ENCODE measurements around the gene FAM227B. TPM values are rescaled to one million over a fixed set of nuclear protein-coding genes. Genes with fewer than 3 reads are reported as not detected.
"Not testable (repeated sequence)": the region's sequence is repeated elsewhere in the genome, so short reads cannot be mapped to it uniquely, and the experiment has no call there.

Gene FAM227B
- total RNA-seq, 1 donor from 2014 or later = 4.5 TPM

DNA sequence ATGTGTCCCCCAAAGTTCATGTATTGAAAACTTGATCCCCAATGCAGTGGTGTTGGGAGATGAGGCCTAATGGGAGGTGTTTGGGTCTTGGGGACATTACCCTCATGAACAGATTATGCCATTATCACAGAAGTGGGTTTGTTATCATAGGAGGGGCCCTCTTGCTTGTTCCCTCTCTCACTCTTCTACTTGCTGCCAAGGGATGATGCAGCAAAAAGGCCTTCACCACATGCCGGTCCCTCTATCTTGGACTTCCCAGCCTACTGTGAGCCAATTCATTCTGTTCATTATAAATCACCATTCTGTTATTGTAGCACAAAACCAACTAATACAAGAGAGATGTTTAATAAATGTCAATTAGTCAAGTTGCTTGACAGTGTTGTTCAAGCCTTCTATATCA lies 47.2 kb downstream of the FAM227B start:
- Histone ChIP-seq H3K36me3 (no peaks in the 10 kb centered on the region), H3K4me3 (no peak overlapping the region), H3K4me1 (no peaks in the 10 kb centered on the region), H3K9me3 (peaks cover 14% of the 10 kb centered on the region), H3K27me3 (no peaks in the 10 kb centered on the region), H3K27ac (no peak overlapping the region)
- intact Hi-C loops (cut with DNase I) = no loop called here
- DNase-seq (no peak), ATAC-seq (no peak)
- no peak for TF ChIP-seq CTCF (IDR thresholded peaks at IDR 0.05)

GRCh38 chr15:49570672-49571071 lies 49.9 kb downstream of the FAM227B start:
- no peaks in the 10 kb centered on the region for H3K27me3 ChIP-seq
- no peak for ATAC-seq
- no peaks in the 10 kb centered on the region for H3K36me3 ChIP-seq
- no peak overlapping the region for H3K4me3 ChIP-seq
- no peaks in the 10 kb centered on the region for H3K4me1 ChIP-seq
- intact Hi-C loops (cut with DNase I) = no loop called here
- no peak overlapping the region for H3K27ac ChIP-seq
- DNase-seq = no peak
- no peak for TF ChIP-seq CTCF (IDR thresholded peaks at IDR 0.05)
- H3K9me3 ChIP-seq = peaks cover 14% of the 10 kb centered on the region

DNA sequence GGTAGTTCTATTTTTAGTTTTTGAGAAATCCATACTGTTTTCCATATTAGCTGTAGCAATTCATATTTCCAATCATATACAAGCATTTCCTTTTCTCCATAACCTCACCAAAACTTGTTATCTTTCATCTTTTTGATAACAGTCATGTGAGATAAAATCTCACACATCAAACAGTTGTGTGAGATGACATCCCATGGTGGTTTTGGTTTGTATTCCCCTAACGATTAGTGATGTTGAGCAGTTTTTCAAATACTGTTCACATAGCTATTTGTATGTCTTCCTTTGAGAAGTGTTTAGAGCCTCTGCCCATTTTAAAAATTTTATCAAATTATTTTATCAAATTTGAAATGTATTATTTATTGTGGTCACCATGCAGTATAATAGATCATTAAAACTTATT lies 50.4 kb downstream of the FAM227B start:
- TF ChIP-seq CTCF (IDR thresholded peaks at IDR 0.05) = no peak
- Histone ChIP-seq H3K27ac (no peak overlapping the region), H3K36me3 (no peaks in the 10 kb centered on the region), H3K27me3 (no peaks in the 10 kb centered on the region), H3K4me1 (no peaks in the 10 kb centered on the region), H3K9me3 (peaks cover 14% of the 10 kb centered on the region), H3K4me3 (no peak overlapping the region)
- no peak for DNase-seq
- intact Hi-C loops (cut with DNase I) = no loop called here
- no peak for ATAC-seq

GRCh38 chr15:49560045-49560444 lies 60.6 kb downstream of the FAM227B start:
- no peak overlapping the region for H3K27ac ChIP-seq
- no peaks in the 10 kb centered on the region for H3K36me3 ChIP-seq
- no peak overlapping the region for H3K4me3 ChIP-seq
- ATAC-seq = no peak
- H3K27me3 ChIP-seq = no peaks in the 10 kb centered on the region
- no peaks in the 10 kb centered on the region for H3K4me1 ChIP-seq
- DNase-seq = no peak
- intact Hi-C loops (cut with DNase I) = no loop called here
- H3K9me3 ChIP-seq = peaks cover 24% of the 10 kb centered on the region
- no peak for TF ChIP-seq CTCF (IDR thresholded peaks at IDR 0.05)

- H3K4me3 ChIP-seq = no peak overlapping the region
- intact Hi-C loops (cut with DNase I) = no loop called here
- no peaks in the 10 kb centered on the region for H3K27me3 ChIP-seq
- no peak for TF ChIP-seq CTCF (IDR thresholded peaks at IDR 0.05)
- H3K9me3 ChIP-seq = peaks cover 24% of the 10 kb centered on the region
- no peak overlapping the region for H3K27ac ChIP-seq
- H3K36me3 ChIP-seq = no peaks in the 10 kb centered on the region
- no peaks in the 10 kb centered on the region for H3K4me1 ChIP-seq
- no peak for DNase-seq
- no peak for ATAC-seq
Observed at GRCh38 chr15:49558929-49559328, 61.7 kb downstream of the FAM227B start.

GRCh38 chr15:49556437-49556836 lies 64.2 kb downstream of the FAM227B start:
- H3K27ac ChIP-seq = no peak overlapping the region
- ATAC-seq (no peak), DNase-seq (peak; percentile 36)
- H3K36me3 ChIP-seq = no peaks in the 10 kb centered on the region
- TF ChIP-seq CTCF (IDR thresholded peaks at IDR 0.05) = no peak
- H3K9me3 ChIP-seq = peaks cover 11% of the 10 kb centered on the region
- H3K4me1 ChIP-seq = no peaks in the 10 kb centered on the region
- no peaks in the 10 kb centered on the region for H3K27me3 ChIP-seq
- no peak overlapping the region for H3K4me3 ChIP-seq
- intact Hi-C loops (cut with DNase I) = no loop called here

GRCh38 chr15:49550342-49550741 lies 70.3 kb downstream of the FAM227B start:
- H3K9me3 ChIP-seq; H3K4me1 ChIP-seq; H3K4me3 ChIP-seq; intact Hi-C loops (cut with DNase I); H3K27me3 ChIP-seq; H3K27ac ChIP-seq; H3K36me3 ChIP-seq; ATAC-seq: not testable (repeated sequence)
- DNase-seq = peak; percentile 39

Data from upper lobe of right lung (tissue), 1 donor.